IMR-90 (cell line): Measurements from ENCODE around the gene SLN. TPM values are rescaled to one million over a fixed set of nuclear protein-coding genes. Genes with fewer than 3 reads are reported as not detected.

Source experiments
- ATAC-seq: fragments of 200-7000 bp; cut with Tn5 transposase; 2 replicates; pipeline ENCODE4 v1.9.1; 2020; ENCODE audit warnings: low read depth, mild to moderate bottlenecking, moderate library complexity
- BruUV-seq: library from RNA; stranded (reverse); fragments of 400-500 nt; replicated peaks from 2 replicates; lab custom pipeline; 2021; lab: Mats Ljungman, UMichigan
- CTCF ChIA-PET: fragments of 300-600 bp; formaldehyde crosslinking; extraction: SDS; loops from one replicate; lab custom pipeline; 2021; ENCODE audit warnings: antibody characterized with exemption; lab: Yijun Ruan, JAX
- POLR2A ChIA-PET: fragments of 300-600 bp; sonication (Branson Sonifier 250); formaldehyde crosslinking; loops from one replicate; lab custom pipeline; 2022; ENCODE audit warnings: antibody characterized with exemption; ENCODE audit not compliant: unreplicated experiment; lab: Charles Lee
- DNase-seq: peaks from one replicate; pipeline ENCODE4 v3.0.0; 2013
- H2AFZ ChIP-seq: replicated peaks from 2 replicates; pipeline ENCODE3; 2013; ENCODE audit warnings: low read length, mild to moderate bottlenecking; ENCODE audit not compliant: poor library complexity
- H2AK5ac ChIP-seq: 2 replicates; pipeline ENCODE4 v1.6.1; 2013; ENCODE audit warnings: low read depth, low read length, inconsistent platforms
- H2AK9ac ChIP-seq: replicated peaks from 2 replicates; pipeline ENCODE3; 2013; ENCODE audit warnings: mild to moderate bottlenecking, low read depth, low read length, moderate library complexity; ENCODE audit not compliant: poor library complexity
- H2BK120ac ChIP-seq: 2 replicates; pipeline ENCODE4 v1.6.1; 2013; ENCODE audit warnings: low read depth, low read length, inconsistent platforms
- H2BK15ac ChIP-seq: 3 replicates; pipeline ENCODE4 v1.6.1; 2013; ENCODE audit warnings: low read depth, low read length, inconsistent platforms
- H2BK20ac ChIP-seq: 2 replicates; pipeline ENCODE4 v1.6.1; 2013; ENCODE audit warnings: low read depth, mild to moderate bottlenecking, inconsistent platforms, low read length, moderate library complexity
- H2BK5ac ChIP-seq: 2 replicates; pipeline ENCODE4 v1.6.1; 2013; ENCODE audit warnings: mild to moderate bottlenecking, low read depth, low read length, inconsistent platforms; ENCODE audit not compliant: poor library complexity, severe bottlenecking
- H3K14ac ChIP-seq: replicated peaks from 2 replicates; pipeline ENCODE4 v1.6.1; 2013; ENCODE audit warnings: low read depth, low read length, inconsistent platforms
- H3K18ac ChIP-seq: 2 replicates; pipeline ENCODE4 v1.6.1; 2013; ENCODE audit warnings: low read depth, low read length, control low read depth
- H3K23ac ChIP-seq: 2 replicates; pipeline ENCODE4 v1.6.1; 2013; ENCODE audit warnings: low read depth, low read length, inconsistent platforms
- H3K27ac ChIP-seq: 2 replicates; pipeline ENCODE4 v1.5.1; 2013; ENCODE audit warnings: mild to moderate bottlenecking, control low read depth, low read length; ENCODE audit not compliant: insufficient read depth
- H3K27me3 ChIP-seq: 2 replicates; pipeline ENCODE4 v1.6.1; 2013; ENCODE audit warnings: low read length; ENCODE audit not compliant: control insufficient read depth, insufficient read depth
- H3K36me3 ChIP-seq: 2 replicates; pipeline ENCODE4 v1.6.1; 2013; ENCODE audit warnings: low read length, mixed read lengths; ENCODE audit not compliant: control insufficient read depth, insufficient read depth
- H3K4ac ChIP-seq: 2 replicates; pipeline ENCODE4 v1.6.1; 2013; ENCODE audit warnings: low read depth, low read length, inconsistent platforms
- H3K4me1 ChIP-seq: 2 replicates; pipeline ENCODE4 v1.6.1; 2013; ENCODE audit warnings: low read length, mixed read lengths; ENCODE audit not compliant: control insufficient read depth, insufficient read depth
- H3K4me2 ChIP-seq: 2 replicates; pipeline ENCODE4 v1.6.1; 2013; ENCODE audit warnings: low read depth, mild to moderate bottlenecking, control low read depth, low read length, moderate library complexity
- H3K4me3 ChIP-seq: 2 replicates; pipeline ENCODE4 v1.5.1; 2013; ENCODE audit warnings: low read depth, mild to moderate bottlenecking, control low read depth, low read length, moderate library complexity; ENCODE audit not compliant: insufficient read depth
- H3K56ac ChIP-seq: 2 replicates; pipeline ENCODE4 v1.6.1; 2013; ENCODE audit warnings: low read length, inconsistent platforms; ENCODE audit not compliant: insufficient read depth; ENCODE audit errors: extremely low read depth
- H3K79me1 ChIP-seq, 2 experiments: 2 replicates each; pipeline ENCODE4 v1.6.1; 2013; ENCODE audit warnings: low read length in 2 of 2, inconsistent platforms in 1 of 2, low read depth in 1 of 2
- H3K9ac ChIP-seq: 2 replicates; pipeline ENCODE4 v1.6.1; 2013; ENCODE audit warnings: low read depth, low read length, control low read depth
- H3K9me1 ChIP-seq: 2 replicates; pipeline ENCODE4 v1.6.1; 2013; ENCODE audit warnings: low read length, inconsistent platforms; ENCODE audit not compliant: insufficient read depth
- H3K9me3 ChIP-seq: 2 replicates; pipeline ENCODE4 v1.6.1; 2013; ENCODE audit warnings: low read length; ENCODE audit not compliant: control insufficient read depth, insufficient read depth
- H4K20me1 ChIP-seq: 2 replicates; pipeline ENCODE4 v1.6.1; 2013; ENCODE audit warnings: low read length, inconsistent platforms; ENCODE audit not compliant: insufficient read depth
- H4K5ac ChIP-seq: 2 replicates; pipeline ENCODE4 v1.6.1; 2013; ENCODE audit warnings: mild to moderate bottlenecking, low read depth, low read length, control low read depth
- H4K8ac ChIP-seq, 2 experiments: 2 replicates each; pipeline ENCODE4 v1.6.1; 2013; ENCODE audit warnings: low read depth in 2 of 2, low read length in 2 of 2, control low read depth in 1 of 2, inconsistent platforms in 1 of 2
- H4K91ac ChIP-seq: 2 replicates; pipeline ENCODE4 v1.6.1; 2013; ENCODE audit warnings: low read depth, low read length, inconsistent platforms; ENCODE audit not compliant: insufficient read depth
- BHLHE40 ChIP-seq: fragments of 150-350 bp; IDR thresholded peaks from 2 replicates; pipeline ENCODE4 v1.6.1; 2016; ENCODE audit warnings: mild to moderate bottlenecking, low read depth, low read length
- CEBPB ChIP-seq: IDR thresholded peaks from 2 replicates; pipeline ENCODE4 v1.6.1; 2012; ENCODE audit warnings: low read depth, low read length, improper control_type of control experiment
- CHD1 ChIP-seq: IDR thresholded peaks from 2 replicates; pipeline ENCODE4 v1.6.1; 2012; ENCODE audit warnings: low read depth, low read length, improper control_type of control experiment
- FOS ChIP-seq: fragments of 150-350 bp; IDR thresholded peaks from 2 replicates; pipeline ENCODE4 v1.6.1; 2016; ENCODE audit warnings: low read depth, low read length
- MAFK ChIP-seq: IDR thresholded peaks from 2 replicates; pipeline ENCODE4 v1.6.1; 2012; ENCODE audit warnings: low read depth, low read length, improper control_type of control experiment
- MAZ ChIP-seq: IDR thresholded peaks from 2 replicates; pipeline ENCODE4 v1.6.1; 2012; ENCODE audit warnings: low read depth, mild to moderate bottlenecking, low read length, improper control_type of control experiment, moderate library complexity, borderline replicate concordance
- POLR2A ChIP-seq: IDR thresholded peaks from 2 replicates; pipeline ENCODE4 v1.6.1; 2012; ENCODE audit warnings: mild to moderate bottlenecking, low read depth, low read length
- RAD21 ChIP-seq: IDR thresholded peaks from 2 replicates; pipeline ENCODE4 v1.6.1; 2012; ENCODE audit warnings: low read length, improper control_type of control experiment
- RCOR1 ChIP-seq: IDR thresholded peaks from 2 replicates; pipeline ENCODE4 v1.6.1; 2012; ENCODE audit warnings: mild to moderate bottlenecking, low read length, improper control_type of control experiment; ENCODE audit not compliant: insufficient replicate concordance
- RFX5 ChIP-seq: IDR thresholded peaks from 2 replicates; pipeline ENCODE4 v1.8.0; 2012; ENCODE audit warnings: low read depth, mild to moderate bottlenecking, low read length, moderate library complexity
- SMC3 ChIP-seq: fragments of 150-350 bp; IDR thresholded peaks from 2 replicates; pipeline ENCODE4 v1.6.1; 2016; ENCODE audit warnings: low read depth, mild to moderate bottlenecking, antibody characterized with exemption, low read length, moderate library complexity
- WGBS, 2 experiments: methylation state at CpG; one replicate each; pipeline versions ENCODE4 v1.1.5 to v1.1.7; 2013; ENCODE audit warnings: missing lambda C conversion rate in 2 of 2; ENCODE audit not compliant: insufficient read length in 1 of 2; ENCODE audit errors: extremely low coverage in 2 of 2; 5-methylcytosine and 5-hydroxymethylcytosine counted together
- dilution Hi-C: fragments of 300-500 bp; cut with HindIII; formaldehyde crosslinking; loops from one replicate; pipeline ENCODE4 v1.14.3; 2018; ENCODE audit warnings: low sequenced_read_pairs; ENCODE audit not compliant: unreplicated experiment
- in situ Hi-C: fragments of 300-500 bp; cut with MboI; formaldehyde crosslinking; loops from 3 replicates; pipeline ENCODE4 v1.14.3; 2019; ENCODE audit warnings: low sequenced_read_pairs, inconsistent platforms, mixed read lengths
- intact Hi-C: fragments of 100-400 bp; cut with micrococcal nuclease; formaldehyde crosslinking; loops from 2 replicates; pipeline ENCODE4 v1.10.0; 2022
- polyA plus RNA-seq, 3 experiments: library from polyadenylated mRNA; depleted of rRNA; stranded (reverse); fragments of >200 nt; gene quantifications; 2 replicates each; pipeline ENCODE4 v1.2.3, GENCODE V29; 2012; ENCODE audit warnings: low replicate concordance in 1 of 3
- total RNA-seq: library from RNA; depleted of rRNA; stranded (reverse); fragments of >200 nt; gene quantifications from 2 replicates; pipeline ENCODE4 v1.2.3, GENCODE V29; 2012
- TF ChIP-seq, protein P1 (sequence below): fragments of 150-350 bp; IDR thresholded peaks from 2 replicates; pipeline ENCODE4 v1.6.1; 2017; ENCODE audit warnings: mild to moderate bottlenecking, antibody characterized with exemption, low read length, low read depth
- TF ChIP-seq, protein P2 (sequence below): fragments of 150-350 bp; IDR thresholded peaks from 2 replicates; pipeline ENCODE4 v1.6.1; 2016; ENCODE audit warnings: low read depth, mild to moderate bottlenecking, low read length, moderate library complexity, borderline replicate concordance
- TF ChIP-seq, protein P3 (sequence below): conservative IDR thresholded peaks from 2 replicates; pipeline ENCODE4 v1.5.1; 2012; ENCODE audit warnings: mild to moderate bottlenecking, low read depth, low read length, improper control_type of control experiment

SLN gene
- total and polyA plus RNA-seq, 2 of the 4 experiments (the other 2 are of a cell fraction) = not detected

DNA sequence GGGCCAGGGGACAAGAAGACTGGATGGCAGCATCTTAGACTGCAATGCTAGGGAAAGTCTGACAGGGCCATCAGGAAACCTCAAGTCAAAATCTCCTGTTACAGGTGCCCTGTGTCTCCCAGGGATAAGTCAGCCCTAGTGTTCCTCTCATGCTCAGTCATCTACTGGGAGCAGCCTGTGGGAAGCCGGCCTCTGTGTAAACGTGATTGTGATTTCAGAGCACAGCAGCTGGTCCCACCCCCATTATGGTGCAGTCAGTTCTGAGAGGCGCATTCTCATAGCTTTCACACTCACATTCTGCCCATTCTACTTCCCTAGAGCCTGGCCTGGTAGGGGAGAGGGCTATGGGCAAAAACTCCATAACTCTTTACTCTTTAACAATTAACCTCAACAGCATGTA, 7.2 kb upstream of the SLN start:
- Histone ChIP-seq H3K4ac (no peak overlapping the region), H2AK9ac (no peak overlapping the region), H3K4me3 (no peak overlapping the region), H3K36me3 (no peaks in the 10 kb centered on the region), H2AFZ (no peak overlapping the region), H3K18ac (no peak overlapping the region), H3K9ac (no peak overlapping the region), H4K5ac (no peak overlapping the region), H3K4me1 (no peaks in the 10 kb centered on the region), H2BK5ac (no peak overlapping the region), H3K9me3 (no peaks in the 10 kb centered on the region), H4K8ac (no peak overlapping the region), H2BK15ac (no peak overlapping the region), H2AK5ac (no peak overlapping the region), H3K23ac (no peak overlapping the region), H4K91ac (no peak overlapping the region), H3K79me1 (no peaks in the 10 kb centered on the region), H3K9me1 (no peaks in the 10 kb centered on the region), H4K20me1 (no peaks in the 10 kb centered on the region), H3K14ac (no peak overlapping the region), H3K4me2 (no peak overlapping the region), H2BK120ac (no peak overlapping the region), H2BK20ac (no peak overlapping the region), H3K56ac (no peak overlapping the region), H3K27ac (no peak overlapping the region), H3K27me3 (peaks cover 12% of the 10 kb centered on the region; the same call in 1 of the 2 replicates)
- CTCF ChIA-PET = no interaction called here
- in situ Hi-C loops = no loop called here
- DNase-seq = no peak
- no CpG with 5 or more reads among the region's 3 CpGs for WGBS, 2 experiments
- dilution Hi-C loops = no loop called here
- POLR2A ChIA-PET = no interaction called here
- intact Hi-C loops = no loop called here
- ATAC-seq = no peak; the same call in 1 of the 2 replicates
- no TSS peak for BruUV-seq
- TF ChIP-seq, protein P1, sequence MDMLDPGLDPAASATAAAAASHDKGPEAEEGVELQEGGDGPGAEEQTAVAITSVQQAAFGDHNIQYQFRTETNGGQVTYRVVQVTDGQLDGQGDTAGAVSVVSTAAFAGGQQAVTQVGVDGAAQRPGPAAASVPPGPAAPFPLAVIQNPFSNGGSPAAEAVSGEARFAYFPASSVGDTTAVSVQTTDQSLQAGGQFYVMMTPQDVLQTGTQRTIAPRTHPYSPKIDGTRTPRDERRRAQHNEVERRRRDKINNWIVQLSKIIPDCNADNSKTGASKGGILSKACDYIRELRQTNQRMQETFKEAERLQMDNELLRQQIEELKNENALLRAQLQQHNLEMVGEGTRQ = no peak
- TF ChIP-seq CHD1 = no peak
- no peak for TF ChIP-seq MAZ
- no peak for TF ChIP-seq SMC3
- TF ChIP-seq, protein P2, sequence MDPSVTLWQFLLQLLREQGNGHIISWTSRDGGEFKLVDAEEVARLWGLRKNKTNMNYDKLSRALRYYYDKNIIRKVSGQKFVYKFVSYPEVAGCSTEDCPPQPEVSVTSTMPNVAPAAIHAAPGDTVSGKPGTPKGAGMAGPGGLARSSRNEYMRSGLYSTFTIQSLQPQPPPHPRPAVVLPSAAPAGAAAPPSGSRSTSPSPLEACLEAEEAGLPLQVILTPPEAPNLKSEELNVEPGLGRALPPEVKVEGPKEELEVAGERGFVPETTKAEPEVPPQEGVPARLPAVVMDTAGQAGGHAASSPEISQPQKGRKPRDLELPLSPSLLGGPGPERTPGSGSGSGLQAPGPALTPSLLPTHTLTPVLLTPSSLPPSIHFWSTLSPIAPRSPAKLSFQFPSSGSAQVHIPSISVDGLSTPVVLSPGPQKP = no peak
- no peak for TF ChIP-seq BHLHE40
- TF ChIP-seq MAFK = no peak
- TF ChIP-seq CEBPB = no peak
- TF ChIP-seq, protein P3, sequence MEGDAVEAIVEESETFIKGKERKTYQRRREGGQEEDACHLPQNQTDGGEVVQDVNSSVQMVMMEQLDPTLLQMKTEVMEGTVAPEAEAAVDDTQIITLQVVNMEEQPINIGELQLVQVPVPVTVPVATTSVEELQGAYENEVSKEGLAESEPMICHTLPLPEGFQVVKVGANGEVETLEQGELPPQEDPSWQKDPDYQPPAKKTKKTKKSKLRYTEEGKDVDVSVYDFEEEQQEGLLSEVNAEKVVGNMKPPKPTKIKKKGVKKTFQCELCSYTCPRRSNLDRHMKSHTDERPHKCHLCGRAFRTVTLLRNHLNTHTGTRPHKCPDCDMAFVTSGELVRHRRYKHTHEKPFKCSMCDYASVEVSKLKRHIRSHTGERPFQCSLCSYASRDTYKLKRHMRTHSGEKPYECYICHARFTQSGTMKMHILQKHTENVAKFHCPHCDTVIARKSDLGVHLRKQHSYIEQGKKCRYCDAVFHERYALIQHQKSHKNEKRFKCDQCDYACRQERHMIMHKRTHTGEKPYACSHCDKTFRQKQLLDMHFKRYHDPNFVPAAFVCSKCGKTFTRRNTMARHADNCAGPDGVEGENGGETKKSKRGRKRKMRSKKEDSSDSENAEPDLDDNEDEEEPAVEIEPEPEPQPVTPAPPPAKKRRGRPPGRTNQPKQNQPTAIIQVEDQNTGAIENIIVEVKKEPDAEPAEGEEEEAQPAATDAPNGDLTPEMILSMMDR = no peak
- no peak for TF ChIP-seq POLR2A
- no peak for TF ChIP-seq RFX5
- no peak for TF ChIP-seq RCOR1
- TF ChIP-seq FOS = no peak
- no peak for TF ChIP-seq RAD21
